Naive B cell (primary cell): Measurements from ENCODE around the gene MRPL52. TPM values are rescaled to one million over a fixed set of nuclear protein-coding genes. Genes with fewer than 3 reads are reported as not detected.
"Not testable (repeated sequence)": the region's sequence is repeated elsewhere in the genome, so short reads cannot be mapped to it uniquely, and the experiment has no call there.

Source experiments
- ATAC-seq, 2 donors: fragments of 150-1000 bp; cut with Tn5 transposase; 2 replicates each; pipeline ENCODE4 v1.10.0; 2021; ENCODE audit warnings: low read depth in 2 of 2, mild to moderate bottlenecking in 2 of 2, moderate library complexity in 2 of 2
- DNase-seq: peaks from one replicate; pipeline ENCODE4 v3.0.0; 2022
- H3K27ac Mint-ChIP-seq, 6 donors: one replicate each; pipeline ENCODE4 v1.8.0; 2020 to 2022; ENCODE audit warnings: mild to moderate bottlenecking in 6 of 6, mixed read lengths in 6 of 6, moderate library complexity in 5 of 6, inconsistent platforms in 2 of 6
- H3K27me3 Mint-ChIP-seq, 3 donors: one replicate each; pipeline ENCODE4 v1.8.0; 2021 to 2022; ENCODE audit warnings: mixed read lengths in 3 of 3, mild to moderate bottlenecking in 1 of 3
- H3K36me3 Mint-ChIP-seq, 2 donors: one replicate each; pipeline ENCODE4 v1.8.0; 2020 to 2022; ENCODE audit warnings: mixed read lengths in 2 of 2, inconsistent platforms in 1 of 2, mild to moderate bottlenecking in 1 of 2
- H3K4me1 Mint-ChIP-seq, 3 donors: one replicate each; pipeline ENCODE4 v1.8.0; 2020 to 2022; ENCODE audit warnings: mixed read lengths in 3 of 3, inconsistent platforms in 1 of 3, mild to moderate bottlenecking in 1 of 3, moderate library complexity in 1 of 3
- H3K4me3 Mint-ChIP-seq, 8 donors: one replicate each; pipeline ENCODE4 v1.8.0; 2020 to 2022; ENCODE audit warnings: mild to moderate bottlenecking in 8 of 8, mixed read lengths in 8 of 8, moderate library complexity in 8 of 8, inconsistent platforms in 2 of 8
- H3K9me3 Mint-ChIP-seq, 7 donors: one replicate each; pipeline ENCODE4 v1.8.0; 2020 to 2022; ENCODE audit warnings: mixed read lengths in 7 of 7, mild to moderate bottlenecking in 5 of 7, inconsistent platforms in 2 of 7, moderate library complexity in 1 of 7
- polyA plus RNA-seq, 6 donors: library from polyadenylated mRNA; unstranded; fragments of 300-500 nt; fragmentation: Illumina TruSeq; gene quantifications; one replicate each; pipeline ENCODE4 v1.2.3, GENCODE V29; 2021; ENCODE audit warnings: low read depth in 6 of 6

MRPL52 gene
- polyA plus RNA-seq, 6 donors from 2014 or later, result 75.0 to 232 (median 186) TPM

DNA sequence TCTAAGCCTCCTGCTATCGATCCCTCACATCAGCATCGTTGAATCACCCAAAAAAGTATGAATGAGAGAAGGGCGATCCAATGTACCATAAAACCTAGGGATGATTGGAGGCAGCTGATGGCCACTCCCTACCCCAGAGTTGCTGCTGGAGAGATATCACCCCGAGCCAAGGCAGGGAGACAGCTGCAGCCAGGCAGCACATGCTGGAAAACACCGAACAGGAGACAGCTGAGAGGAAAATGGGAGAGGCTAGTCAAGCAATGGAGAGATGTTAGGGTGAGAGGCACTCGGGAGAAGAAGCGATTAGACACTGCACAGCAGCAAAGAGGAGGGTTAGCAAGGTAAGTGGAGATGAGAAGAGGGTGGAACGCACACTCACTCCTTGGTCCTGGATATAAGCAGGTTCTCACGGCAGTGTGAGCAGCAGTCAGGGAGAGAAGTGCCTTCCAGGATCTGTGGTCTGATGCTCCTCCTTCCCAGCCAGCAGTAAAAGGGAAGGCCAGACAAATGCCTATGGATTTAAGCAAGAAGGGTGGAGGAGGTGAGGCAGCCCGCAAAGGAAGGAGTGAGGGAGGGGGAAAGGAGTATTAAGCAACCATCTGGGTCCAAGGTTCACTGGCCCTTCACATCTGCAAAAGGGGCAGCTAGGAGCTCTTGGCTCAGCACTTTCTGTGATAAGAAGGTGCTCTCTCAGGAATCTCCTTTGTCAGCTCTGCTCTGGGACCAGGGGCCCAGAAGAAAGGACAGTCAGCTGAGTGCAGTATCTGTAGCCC lies 14.6 kb upstream of the MRPL52 start, which contains the start of gene SLC7A7:
TSS of gene SLC7A7 (minus strand) at position 495 of the 773 bp plus-strand sequence. CDS start 2,037 bp downstream, outside the sequence.
- Mint-ChIP-seq H3K27ac (peak within 1 kb of the TSS; percentile 74 to 96 (median 92)), H3K9me3 (peaks cover 0 to 2% (median 0%) of the 10 kb centered on the region in 7 donors), H3K27me3 (no peaks in the 10 kb centered on the region), H3K4me1 (peaks cover 53 to 83% (median 68%) of the 10 kb centered on the region in 3 donors), H3K36me3 (no peaks in the 10 kb centered on the region), H3K4me3 (peak within 1 kb of the TSS; percentile 50 to 87 (median 77))
- ATAC-seq, result no peak
- DNase-seq, result no peak

DNA sequence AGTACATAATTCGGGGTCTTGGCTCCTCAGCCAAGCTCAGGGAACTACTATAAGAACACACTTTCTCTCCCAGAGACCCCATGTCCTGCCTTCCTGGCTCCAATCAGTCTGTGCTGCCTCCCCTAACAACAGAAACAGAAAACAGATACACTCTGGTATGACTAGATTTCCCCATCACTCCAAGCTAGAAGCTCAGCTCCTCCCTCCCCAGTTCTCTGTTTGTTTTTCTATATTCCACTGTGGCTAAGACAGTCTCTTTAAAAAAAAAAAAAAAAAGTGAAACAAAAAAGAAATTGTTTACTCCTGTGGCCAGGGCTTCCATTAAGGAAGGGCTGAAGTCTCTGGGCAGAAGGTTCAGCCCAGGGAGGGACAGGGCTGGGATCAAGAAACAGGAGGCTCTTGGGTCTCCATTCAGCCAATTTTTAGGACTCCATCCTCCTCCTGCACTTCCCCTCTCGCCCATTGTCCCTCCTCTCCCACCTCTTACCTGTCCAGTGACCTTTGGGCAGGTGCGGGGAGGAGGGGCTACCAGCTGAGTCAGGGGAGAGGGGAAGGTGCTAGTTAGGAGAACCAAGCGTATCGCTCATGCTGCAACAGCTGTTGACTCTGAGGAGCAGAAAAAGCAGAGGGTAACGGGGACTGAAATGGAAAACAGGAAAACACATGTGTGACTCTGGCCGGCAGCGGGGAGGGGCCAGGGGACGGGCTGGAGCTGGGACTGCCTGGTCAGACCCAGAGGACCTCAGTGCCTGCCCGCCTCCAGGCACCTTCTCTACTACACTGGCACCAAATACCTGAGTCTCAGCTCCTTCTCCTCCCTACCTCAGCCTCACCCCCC lies 10.3 kb upstream of the MRPL52 start:
- peak overlapping the region; percentile 65 to 89 (median 84) for H3K27ac Mint-ChIP-seq
- H3K36me3 Mint-ChIP-seq, result no peaks in the 10 kb centered on the region
- peaks cover 47 to 87% (median 60%) of the 10 kb centered on the region in 3 donors for H3K4me1 Mint-ChIP-seq
- no peaks in the 10 kb centered on the region for H3K27me3 Mint-ChIP-seq
- H3K9me3 Mint-ChIP-seq, result peaks cover 0 to 2% (median 0%) of the 10 kb centered on the region in 7 donors
- DNase-seq, result no peak
- no peak for ATAC-seq
- peak overlapping the region in 7 of 8 donors; percentile 40 to 78 (median 65) for H3K4me3 Mint-ChIP-seq

DNA sequence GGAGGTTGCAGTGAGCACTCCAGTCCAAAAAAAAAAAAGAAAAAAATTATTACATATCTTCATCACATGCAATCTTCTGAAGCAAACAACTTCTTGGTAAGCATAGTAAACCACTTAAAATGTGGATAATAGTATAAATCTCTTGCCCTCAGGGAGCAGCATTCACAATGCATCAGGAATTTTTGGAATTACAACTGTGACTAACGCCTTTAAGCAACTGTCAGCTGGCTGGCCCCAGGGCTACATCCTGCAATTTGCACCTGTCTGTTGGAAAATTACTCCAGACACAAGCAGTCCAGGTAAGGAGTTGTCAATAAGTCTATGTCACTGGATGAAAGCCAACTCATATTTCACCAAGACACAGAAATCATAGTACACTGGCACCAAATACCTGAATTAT lies 9.0 kb upstream of the MRPL52 start:
- Mint-ChIP-seq H3K27me3 (no peaks in the 10 kb centered on the region), H3K36me3 (no peaks in the 10 kb centered on the region), H3K4me1 (peaks cover 36 to 86% (median 58%) of the 10 kb centered on the region in 3 donors), H3K27ac (peak overlapping the region in 3 of 6 donors; percentile 12 to 87 (median 44)), H3K9me3 (peaks cover 0 to 2% (median 0%) of the 10 kb centered on the region in 7 donors), H3K4me3 (peak overlapping the region in 5 of 8 donors; percentile 9 to 92 (median 73))
- DNase-seq, result no peak
- no peak for ATAC-seq

DNA sequence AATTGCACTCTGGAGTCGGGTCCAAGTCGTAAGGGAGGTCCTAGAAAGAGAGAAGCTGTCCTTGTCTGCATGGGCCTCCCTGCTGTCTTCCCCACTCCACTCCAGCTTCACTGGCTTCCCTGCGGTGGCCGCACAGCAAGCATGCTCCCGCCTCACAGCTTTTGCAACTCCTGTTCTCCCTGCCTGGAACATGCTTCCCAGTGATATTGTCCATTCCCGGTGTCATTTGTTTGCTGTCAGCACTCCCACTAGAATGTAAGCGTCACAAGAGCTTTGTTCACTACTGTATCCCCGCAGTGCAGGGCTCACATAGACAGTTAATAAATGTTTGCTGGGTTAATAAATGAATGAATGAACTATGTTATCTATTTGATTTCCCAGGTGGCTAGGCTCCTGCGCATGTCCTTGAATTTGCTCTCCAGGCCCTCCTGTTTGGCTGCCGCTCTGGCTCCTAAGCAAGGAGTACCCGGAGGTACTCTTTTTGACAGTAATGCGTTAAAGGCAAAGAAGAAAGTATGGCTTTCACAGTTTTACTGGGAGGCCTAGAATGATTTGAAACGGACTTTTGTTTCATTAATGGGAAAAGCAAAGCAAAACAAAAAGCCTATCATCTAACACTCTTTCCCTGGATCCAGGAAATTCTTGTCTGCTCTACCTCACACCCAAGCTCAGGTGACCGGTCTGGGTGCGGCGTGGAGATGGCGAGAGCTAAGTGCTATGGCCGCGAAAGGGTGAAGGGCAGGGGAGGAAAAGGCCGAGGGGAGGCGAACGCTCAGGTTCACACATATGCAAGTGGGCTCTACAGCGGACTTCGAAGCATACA lies 8.3 kb upstream of the MRPL52 start:
- Mint-ChIP-seq H3K27me3 (no peaks in the 10 kb centered on the region), H3K4me3 (peak overlapping the region; percentile 65 to 94 (median 83)), H3K9me3 (no peaks in the 10 kb centered on the region), H3K36me3 (no peaks in the 10 kb centered on the region), H3K4me1 (peaks cover 34 to 82% (median 56%) of the 10 kb centered on the region in 3 donors), H3K27ac (peak overlapping the region; percentile 45 to 89 (median 84))
- DNase-seq (no peak), ATAC-seq (no peak)

DNA sequence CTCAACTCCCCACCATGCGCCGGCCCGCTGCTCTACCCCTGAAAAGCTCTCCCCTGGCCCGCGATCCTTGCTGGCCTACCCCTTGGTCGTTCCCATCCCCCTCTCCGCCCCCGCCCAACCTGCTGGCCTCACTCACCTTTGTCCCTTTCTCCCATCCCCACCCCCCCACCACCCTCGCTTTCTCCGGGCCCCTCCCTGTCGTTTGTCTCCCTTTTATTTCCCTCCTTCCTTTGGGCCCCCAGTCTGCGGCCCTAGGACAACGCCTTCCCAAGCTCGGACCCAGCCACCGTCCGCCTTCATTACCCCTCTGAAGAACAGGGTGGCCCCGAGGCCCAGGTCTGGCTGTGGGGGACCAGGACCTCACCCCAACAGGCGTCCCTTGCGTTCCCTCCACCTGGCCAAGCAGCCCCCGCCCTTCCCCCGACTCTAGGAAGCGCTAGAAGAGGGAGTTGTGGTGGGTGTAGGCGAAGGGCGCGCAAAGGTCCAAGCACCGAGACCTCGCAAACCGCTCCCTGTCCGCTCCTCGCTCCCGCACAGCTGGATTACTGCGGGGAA lies 7.6 kb upstream of the MRPL52 start:
- ATAC-seq, result no peak
- no peak for DNase-seq
- H3K36me3 Mint-ChIP-seq, result no peaks in the 10 kb centered on the region
- H3K27me3 Mint-ChIP-seq, result no peaks in the 10 kb centered on the region
- H3K4me3 Mint-ChIP-seq, result peak overlapping the region; percentile 73 to 94 (median 88)
- no peaks in the 10 kb centered on the region for H3K9me3 Mint-ChIP-seq
- H3K27ac Mint-ChIP-seq, result peak overlapping the region in 5 of 6 donors; percentile 47 to 87 (median 69)
- H3K4me1 Mint-ChIP-seq, result peaks cover 34 to 78% (median 56%) of the 10 kb centered on the region in 3 donors

DNA sequence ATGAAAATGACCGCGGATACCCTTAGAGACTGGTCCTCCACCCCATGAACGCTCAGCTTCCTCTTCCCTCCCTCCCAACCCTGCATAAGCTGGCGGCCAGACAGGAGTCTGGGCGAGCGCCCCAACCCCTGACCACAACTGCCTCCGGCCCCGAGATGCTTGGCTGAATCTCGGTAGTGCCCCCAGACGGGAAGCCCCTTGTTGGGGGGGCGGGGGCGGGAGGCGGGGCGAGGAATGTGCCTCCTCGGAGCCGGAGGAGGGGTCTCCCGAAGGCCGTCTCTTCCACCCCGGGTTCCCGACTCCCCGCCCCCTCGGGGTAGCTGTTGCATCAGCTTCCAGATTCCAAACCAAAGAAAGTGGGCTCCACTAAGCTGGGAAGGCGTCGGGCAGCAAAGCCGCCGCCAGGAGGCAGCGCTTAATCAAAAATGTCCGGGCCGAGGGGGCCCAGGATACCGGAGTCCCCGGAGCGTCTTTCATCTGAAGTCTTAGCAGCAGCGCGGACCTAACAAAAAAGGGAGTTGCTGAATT lies 7.1 kb upstream of the MRPL52 start:
- Mint-ChIP-seq H3K9me3 (no peaks in the 10 kb centered on the region), H3K27ac (peak overlapping the region; percentile 73 to 95 (median 89)), H3K4me3 (peak overlapping the region; percentile 73 to 94 (median 88)), H3K36me3 (no peaks in the 10 kb centered on the region), H3K4me1 (peaks cover 34 to 74% (median 55%) of the 10 kb centered on the region in 3 donors), H3K27me3 (no peaks in the 10 kb centered on the region)
- peak; percentile 69 for DNase-seq
- ATAC-seq, result peak; percentile 74 to 81

DNA sequence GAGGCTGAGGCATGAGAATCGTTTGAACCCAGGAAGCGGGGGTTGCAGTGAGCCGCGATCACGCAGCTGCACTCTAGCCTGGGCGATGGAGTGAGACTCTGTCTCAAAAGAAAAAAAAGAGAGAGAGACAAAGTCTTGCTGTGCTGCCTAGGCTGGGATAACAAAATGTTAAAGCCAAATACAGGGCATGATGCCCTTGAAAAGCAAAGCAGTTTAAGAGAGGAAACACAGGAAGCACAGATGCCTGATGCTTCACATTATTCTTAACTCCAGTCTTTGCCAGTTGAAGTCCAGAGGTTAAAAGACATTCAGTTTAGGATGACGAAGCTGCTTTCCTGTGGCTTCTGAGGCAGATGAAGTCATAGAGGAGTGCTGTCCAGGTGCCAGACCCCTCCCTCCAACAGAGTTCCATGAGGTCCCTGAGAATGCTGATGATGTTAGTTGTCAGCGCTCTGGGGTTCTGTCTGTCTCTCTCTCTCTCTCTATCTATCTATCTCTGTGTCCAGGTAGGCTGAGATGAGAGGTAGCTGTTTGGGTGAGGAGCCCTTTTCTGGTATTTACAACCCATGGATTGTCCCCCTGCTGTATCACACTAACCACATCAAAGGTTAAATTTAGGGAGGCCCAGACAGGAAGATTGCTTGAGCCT lies 4.9 kb upstream of the MRPL52 start:
- Mint-ChIP-seq H3K9me3 (peaks cover 0 to 3% (median 0%) of the 10 kb centered on the region in 7 donors), H3K4me1 (peaks cover 23 to 63% (median 45%) of the 10 kb centered on the region in 3 donors), H3K27me3 (no peaks in the 10 kb centered on the region), H3K4me3 (peak overlapping the region; percentile 35 to 85 (median 64)), H3K36me3 (peaks cover 0 to 4% of the 10 kb centered on the region in 2 donors), H3K27ac (peak overlapping the region in 4 of 6 donors; percentile 32 to 81 (median 55))
- no peak for DNase-seq
- ATAC-seq, result no peak

DNA sequence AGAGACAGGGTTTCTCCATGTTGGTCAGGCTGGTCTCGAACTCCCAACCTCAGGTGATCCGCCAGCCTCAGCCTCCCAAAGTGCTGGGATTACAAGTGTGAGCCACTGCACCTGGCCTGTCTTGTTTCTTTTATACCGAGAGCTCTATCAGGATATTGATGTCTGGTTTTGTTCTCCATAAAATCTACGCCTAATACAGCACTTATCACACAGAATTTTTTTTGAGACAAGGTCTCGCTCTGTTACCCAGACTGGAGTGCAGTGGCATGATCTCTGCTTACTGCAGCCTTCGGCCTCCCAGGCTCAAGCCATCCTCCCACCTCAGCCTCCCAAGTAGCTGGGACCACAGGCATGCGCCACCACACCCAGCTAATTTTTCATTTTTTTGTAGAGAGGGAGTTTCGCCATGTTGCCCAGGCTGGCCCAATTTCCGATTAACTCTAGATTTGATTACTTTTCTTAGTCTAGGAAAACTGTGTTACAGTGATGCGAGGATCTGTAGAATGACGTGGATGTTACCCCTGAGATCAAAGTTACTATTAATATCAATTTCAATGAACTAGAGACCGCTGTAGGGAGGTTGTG lies 519 bp upstream of the MRPL52 start:
- not testable (repeated sequence) for H3K9me3 Mint-ChIP-seq, H3K36me3 Mint-ChIP-seq, ATAC-seq, H3K27me3 Mint-ChIP-seq, DNase-seq
- Mint-ChIP-seq H3K4me1 (peaks cover 25 to 47% (median 45%) of the 10 kb centered on the region in 3 donors), H3K27ac (peak overlapping the region; percentile 91 to 99 (median 96)), H3K4me3 (peak overlapping the region; percentile 85 to 97 (median 94))

DNA sequence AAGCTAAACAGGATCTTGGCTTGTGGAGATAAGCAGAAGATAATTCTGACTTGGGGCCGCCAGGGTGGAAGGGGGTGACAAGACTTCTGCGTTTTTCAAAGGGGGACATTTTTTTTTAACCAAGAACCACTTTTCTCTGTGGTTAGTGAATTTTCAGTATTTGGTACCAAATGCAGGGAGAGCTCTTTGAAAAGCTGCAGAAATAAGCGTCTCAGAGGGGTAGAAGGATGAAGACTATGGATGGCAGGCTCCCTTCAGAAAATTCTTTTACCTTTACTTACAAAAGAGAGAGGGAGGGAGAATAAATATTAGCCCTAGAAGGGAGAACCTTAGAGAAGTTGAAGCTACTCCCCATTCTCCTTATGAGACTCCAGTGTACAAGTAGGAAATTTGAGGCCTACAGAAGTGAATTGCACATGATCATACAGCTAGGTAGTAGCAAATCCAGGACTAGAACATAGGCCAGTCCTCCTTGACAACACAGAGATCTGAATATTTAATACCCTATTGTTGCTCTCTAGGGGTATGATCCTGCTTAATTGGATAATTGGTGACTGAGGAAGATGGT lies 840 bp downstream of the MRPL52 start:
- no peaks in the 10 kb centered on the region for H3K27me3 Mint-ChIP-seq
- peaks cover 4 to 8% of the 10 kb centered on the region in 2 donors for H3K36me3 Mint-ChIP-seq
- DNase-seq, result no peak
- H3K27ac Mint-ChIP-seq, result peak overlapping the region; percentile 12 to 99 (median 96)
- peaks cover 0 to 3% (median 0%) of the 10 kb centered on the region in 7 donors for H3K9me3 Mint-ChIP-seq
- ATAC-seq, result peak; percentile 12 to 20
- peak overlapping the region; percentile 85 to 97 (median 94) for H3K4me3 Mint-ChIP-seq
- H3K4me1 Mint-ChIP-seq, result peaks cover 27 to 42% (median 37%) of the 10 kb centered on the region in 3 donors

DNA sequence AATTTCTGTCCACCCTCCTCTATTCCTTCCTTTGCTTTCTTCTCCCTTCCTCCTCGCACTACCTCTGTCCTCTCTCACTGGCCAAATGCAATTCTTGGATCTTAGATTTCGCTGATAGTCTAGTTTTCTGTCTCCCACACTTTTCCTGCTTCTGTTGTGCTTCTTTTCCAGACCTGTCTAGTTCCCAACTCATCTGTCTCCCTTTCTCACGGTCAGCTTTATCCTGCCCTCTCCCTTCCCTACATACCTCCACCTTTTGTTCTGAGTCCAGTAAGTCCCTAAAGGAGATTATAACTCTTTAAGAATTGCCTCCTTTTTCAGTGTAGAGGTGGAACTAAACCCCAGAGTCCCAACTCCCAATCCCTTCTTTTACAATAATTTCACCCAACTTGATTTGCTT lies 5.8 kb downstream of the MRPL52 start:
- ATAC-seq (no peak), DNase-seq (no peak)
- Mint-ChIP-seq H3K4me3 (peak overlapping the region in 7 of 8 donors; percentile 25 to 99 (median 96)), H3K27ac (peak overlapping the region in 5 of 6 donors; percentile 60 to 91 (median 83)), H3K36me3 (peaks cover 0 to 8% of the 10 kb centered on the region in 2 donors), H3K9me3 (no peaks in the 10 kb centered on the region), H3K27me3 (peaks cover 0 to 18% (median 0%) of the 10 kb centered on the region in 3 donors), H3K4me1 (peaks cover 30 to 57% (median 48%) of the 10 kb centered on the region in 3 donors)
